ENCODE data around the gene LRRTM4.

The LRRTM4 gene

DNA sequence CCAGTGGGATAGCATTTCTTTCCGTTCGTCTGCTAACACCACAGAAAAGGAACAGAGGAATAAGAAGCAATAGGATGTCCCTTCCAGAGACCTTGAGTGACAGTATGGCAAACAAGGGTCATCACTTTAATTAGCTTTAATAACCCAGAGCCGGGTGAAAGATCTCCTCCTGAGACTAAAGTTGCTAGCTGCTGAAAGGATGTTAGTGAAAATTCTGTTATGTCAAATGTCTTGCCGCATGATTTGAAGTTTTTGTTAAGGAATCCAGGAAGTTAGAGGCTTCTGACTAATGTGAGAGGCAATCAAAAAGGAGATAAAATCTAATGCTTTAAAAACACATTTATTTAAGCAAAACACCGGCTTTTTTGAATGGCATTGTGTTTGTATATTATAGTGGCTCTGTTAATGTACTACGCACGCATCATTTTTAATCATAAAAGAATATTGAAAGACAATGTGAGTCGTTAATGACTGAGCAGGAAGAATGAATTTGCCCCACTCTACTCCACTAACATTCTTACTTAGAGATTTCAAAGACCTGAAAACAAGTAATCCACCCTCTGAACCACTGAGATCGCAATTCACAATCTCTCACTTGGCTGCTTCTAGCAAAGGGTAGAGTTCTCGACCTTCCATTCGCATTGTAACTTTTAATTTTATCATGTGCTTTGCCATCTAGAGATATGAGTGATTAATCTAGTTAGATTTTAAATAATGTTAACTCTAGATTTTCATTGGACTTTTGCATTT, 536.6 kb downstream of the LRRTM4 start:
- Histone ChIP-seq H3K36me3 (ENCODE audit: control insufficient read depth in 1 of 2, insufficient read depth in 2 of 2, low read length in 2 of 2) (no peaks in the 10 kb centered on the region), H3K4me3 (ENCODE audit: low read depth in 1 of 2, low read length in 2 of 2) (no peak overlapping the region), H3K27me3 (ENCODE audit: low read depth, low read length) (no peaks in the 10 kb centered on the region), H3K27ac (ENCODE audit: low read length) (no peak overlapping the region), H3K4me1 (ENCODE audit: control insufficient read depth in 1 of 2, insufficient read depth in 2 of 2, low read length in 2 of 2) (no peaks in the 10 kb centered on the region), H3K9me3 (ENCODE audit: control insufficient read depth in 1 of 2, low read length in 2 of 2) (no peaks in the 10 kb centered on the region)

GRCh38 chr2:76984359-76984758, 537.8 kb downstream of the LRRTM4 start:
- no peak overlapping the region for H3K4me3 ChIP-seq (ENCODE audit: low read depth in 1 of 2, low read length in 2 of 2)
- H3K27me3 ChIP-seq (ENCODE audit: low read depth, low read length): no peaks in the 10 kb centered on the region
- H3K4me1 ChIP-seq (ENCODE audit: control insufficient read depth in 1 of 2, insufficient read depth in 2 of 2, low read length in 2 of 2): no peaks in the 10 kb centered on the region
- no peaks in the 10 kb centered on the region for H3K36me3 ChIP-seq (ENCODE audit: control insufficient read depth in 1 of 2, insufficient read depth in 2 of 2, low read length in 2 of 2)
- H3K27ac ChIP-seq (ENCODE audit: low read length): no peak overlapping the region
- no peaks in the 10 kb centered on the region for H3K9me3 ChIP-seq (ENCODE audit: control insufficient read depth in 1 of 2, low read length in 2 of 2)

DNA sequence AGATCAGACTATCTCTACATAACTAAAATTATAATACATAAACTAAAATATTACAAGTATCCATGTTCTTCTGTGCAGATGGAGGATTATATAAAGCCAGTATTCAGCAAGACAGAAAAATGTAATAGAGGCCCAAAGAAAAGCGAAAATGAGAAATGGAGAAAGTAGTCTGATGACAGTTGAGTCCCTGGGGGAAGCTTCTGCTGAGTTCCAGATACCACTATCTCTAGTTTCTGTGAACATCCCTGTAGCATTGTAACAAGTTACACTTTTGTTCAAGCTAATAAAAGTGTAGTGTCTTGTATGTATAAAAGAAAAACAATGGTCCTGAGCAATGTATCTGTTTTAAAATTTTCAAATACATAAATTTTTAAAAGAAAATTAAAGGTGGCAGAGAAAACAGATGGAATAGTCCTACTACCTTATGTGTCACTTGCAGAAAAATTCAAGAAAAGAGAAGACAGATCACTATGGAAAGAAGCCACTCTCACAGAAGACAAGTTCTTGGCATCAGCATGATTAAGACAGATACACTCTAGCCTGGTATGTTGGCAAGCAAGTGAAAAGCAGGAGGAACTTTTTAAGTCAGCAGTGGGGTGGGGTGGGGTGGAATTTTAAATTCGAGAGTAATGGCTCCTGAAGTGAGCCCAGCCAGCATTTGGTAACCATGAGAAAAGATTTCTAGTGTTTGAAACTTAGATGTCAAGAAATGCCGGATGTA, 541.9 kb downstream of the LRRTM4 start:
- Histone ChIP-seq H3K4me1 (ENCODE audit: control insufficient read depth in 1 of 2, insufficient read depth in 2 of 2, low read length in 2 of 2) (no peaks in the 10 kb centered on the region), H3K36me3 (ENCODE audit: control insufficient read depth in 1 of 2, insufficient read depth in 2 of 2, low read length in 2 of 2) (no peaks in the 10 kb centered on the region), H3K4me3 (ENCODE audit: low read depth in 1 of 2, low read length in 2 of 2) (no peak overlapping the region), H3K27me3 (ENCODE audit: low read depth, low read length) (no peaks in the 10 kb centered on the region), H3K9me3 (ENCODE audit: control insufficient read depth in 1 of 2, low read length in 2 of 2) (no peaks in the 10 kb centered on the region), H3K27ac (ENCODE audit: low read length) (no peak overlapping the region)

- H3K27me3 ChIP-seq (ENCODE audit: low read depth, low read length): no peaks in the 10 kb centered on the region
- no peaks in the 10 kb centered on the region for H3K36me3 ChIP-seq (ENCODE audit: control insufficient read depth in 1 of 2, insufficient read depth in 2 of 2, low read length in 2 of 2)
- no peak overlapping the region for H3K27ac ChIP-seq (ENCODE audit: low read length)
- H3K9me3 ChIP-seq (ENCODE audit: control insufficient read depth in 1 of 2, low read length in 2 of 2): no peaks in the 10 kb centered on the region
- H3K4me3 ChIP-seq (ENCODE audit: low read depth in 1 of 2, low read length in 2 of 2): no peak overlapping the region
- H3K4me1 ChIP-seq (ENCODE audit: control insufficient read depth in 1 of 2, insufficient read depth in 2 of 2, low read length in 2 of 2): no peaks in the 10 kb centered on the region
Measured at GRCh38 chr2:76977846-76978727, 544.1 kb downstream of the LRRTM4 start.

DNA sequence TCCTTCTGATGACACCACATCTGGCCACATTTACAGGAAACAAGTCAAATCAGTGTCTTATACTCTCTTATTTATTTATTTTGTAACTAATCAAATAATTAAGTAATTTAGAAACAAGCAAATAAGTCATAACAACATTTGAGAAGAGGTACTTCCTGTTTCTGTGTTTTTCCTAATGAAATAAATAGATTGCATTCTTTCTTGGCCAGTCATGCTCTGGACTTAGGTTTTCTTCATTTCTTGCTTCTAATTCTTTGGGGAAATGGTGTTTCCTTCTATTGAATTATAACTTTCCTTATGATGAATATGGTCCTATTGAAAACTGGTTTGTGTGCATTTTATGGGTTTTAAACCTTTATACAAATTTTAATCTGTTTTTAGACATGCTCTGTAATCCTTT, 546.4 kb downstream of the LRRTM4 start:
- no peak overlapping the region for H3K27ac ChIP-seq (ENCODE audit: low read length)
- no peaks in the 10 kb centered on the region for H3K36me3 ChIP-seq (ENCODE audit: control insufficient read depth in 1 of 2, insufficient read depth in 2 of 2, low read length in 2 of 2)
- H3K4me1 ChIP-seq (ENCODE audit: control insufficient read depth in 1 of 2, insufficient read depth in 2 of 2, low read length in 2 of 2): no peaks in the 10 kb centered on the region
- no peaks in the 10 kb centered on the region for H3K27me3 ChIP-seq (ENCODE audit: low read depth, low read length)
- H3K4me3 ChIP-seq (ENCODE audit: low read depth in 1 of 2, low read length in 2 of 2): no peak overlapping the region
- no peaks in the 10 kb centered on the region for H3K9me3 ChIP-seq (ENCODE audit: control insufficient read depth in 1 of 2, low read length in 2 of 2)

DNA sequence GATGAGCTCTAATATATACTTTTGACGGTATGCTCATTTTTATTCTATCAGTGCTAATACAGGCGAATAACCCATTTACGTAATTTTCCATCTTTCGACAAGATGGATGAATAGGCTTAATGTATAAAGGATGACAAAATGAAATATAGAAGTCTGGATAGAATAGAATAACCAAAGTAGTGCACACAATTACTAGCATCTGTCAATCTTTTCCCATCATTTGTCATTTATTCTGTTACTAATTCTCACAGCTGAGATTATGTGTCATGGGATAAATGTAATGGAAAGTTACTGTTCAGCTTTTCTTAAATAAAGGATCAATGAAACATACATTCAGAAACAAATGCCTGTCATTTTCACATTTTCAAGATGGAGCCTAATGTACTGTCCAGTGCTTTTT, 548.6 kb downstream of the LRRTM4 start:
- H3K9me3 ChIP-seq (ENCODE audit: control insufficient read depth in 1 of 2, low read length in 2 of 2): no peaks in the 10 kb centered on the region
- no peaks in the 10 kb centered on the region for H3K27me3 ChIP-seq (ENCODE audit: low read depth, low read length)
- H3K4me1 ChIP-seq (ENCODE audit: control insufficient read depth in 1 of 2, insufficient read depth in 2 of 2, low read length in 2 of 2): no peaks in the 10 kb centered on the region
- no peak overlapping the region for H3K4me3 ChIP-seq (ENCODE audit: low read depth in 1 of 2, low read length in 2 of 2)
- H3K36me3 ChIP-seq (ENCODE audit: control insufficient read depth in 1 of 2, insufficient read depth in 2 of 2, low read length in 2 of 2): no peaks in the 10 kb centered on the region
- no peak overlapping the region for H3K27ac ChIP-seq (ENCODE audit: low read length)

DNA sequence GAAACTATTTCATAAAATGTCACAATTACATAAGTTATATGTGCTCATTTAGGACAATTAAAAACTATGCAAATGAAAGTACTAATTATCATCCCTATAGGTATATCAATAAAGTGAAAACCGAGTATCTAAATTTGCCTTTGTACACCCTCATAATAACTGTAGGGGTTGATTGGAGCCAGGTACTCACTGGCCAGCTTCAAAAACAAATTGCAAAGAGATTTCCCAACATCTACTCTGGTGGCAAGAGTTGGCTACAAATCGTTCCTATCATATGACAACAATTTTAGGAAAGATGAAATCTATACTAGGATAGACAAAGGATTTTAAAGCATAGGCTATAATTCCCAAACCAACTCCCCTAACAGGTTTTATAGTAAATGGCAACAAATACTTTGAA, 556.4 kb downstream of the LRRTM4 start:
- Histone ChIP-seq H3K4me3 (ENCODE audit: low read depth in 1 of 2, low read length in 2 of 2) (no peak overlapping the region), H3K27ac (ENCODE audit: low read length) (no peak overlapping the region), H3K27me3 (ENCODE audit: low read depth, low read length) (no peaks in the 10 kb centered on the region), H3K4me1 (ENCODE audit: control insufficient read depth in 1 of 2, insufficient read depth in 2 of 2, low read length in 2 of 2) (no peaks in the 10 kb centered on the region), H3K9me3 (ENCODE audit: control insufficient read depth in 1 of 2, low read length in 2 of 2) (no peaks in the 10 kb centered on the region), H3K36me3 (ENCODE audit: control insufficient read depth in 1 of 2, insufficient read depth in 2 of 2, low read length in 2 of 2) (no peaks in the 10 kb centered on the region)

GRCh38 chr2:76958749-76959148, 563.4 kb downstream of the LRRTM4 start:
- H3K9me3 ChIP-seq (ENCODE audit: control insufficient read depth in 1 of 2, low read length in 2 of 2): no peaks in the 10 kb centered on the region
- H3K4me1 ChIP-seq (ENCODE audit: control insufficient read depth in 1 of 2, insufficient read depth in 2 of 2, low read length in 2 of 2): no peaks in the 10 kb centered on the region
- no peaks in the 10 kb centered on the region for H3K36me3 ChIP-seq (ENCODE audit: control insufficient read depth in 1 of 2, insufficient read depth in 2 of 2, low read length in 2 of 2)
- H3K27me3 ChIP-seq (ENCODE audit: low read depth, low read length): no peaks in the 10 kb centered on the region
- no peak overlapping the region for H3K4me3 ChIP-seq (ENCODE audit: low read depth in 1 of 2, low read length in 2 of 2)
- no peak overlapping the region for H3K27ac ChIP-seq (ENCODE audit: low read length)

DNA sequence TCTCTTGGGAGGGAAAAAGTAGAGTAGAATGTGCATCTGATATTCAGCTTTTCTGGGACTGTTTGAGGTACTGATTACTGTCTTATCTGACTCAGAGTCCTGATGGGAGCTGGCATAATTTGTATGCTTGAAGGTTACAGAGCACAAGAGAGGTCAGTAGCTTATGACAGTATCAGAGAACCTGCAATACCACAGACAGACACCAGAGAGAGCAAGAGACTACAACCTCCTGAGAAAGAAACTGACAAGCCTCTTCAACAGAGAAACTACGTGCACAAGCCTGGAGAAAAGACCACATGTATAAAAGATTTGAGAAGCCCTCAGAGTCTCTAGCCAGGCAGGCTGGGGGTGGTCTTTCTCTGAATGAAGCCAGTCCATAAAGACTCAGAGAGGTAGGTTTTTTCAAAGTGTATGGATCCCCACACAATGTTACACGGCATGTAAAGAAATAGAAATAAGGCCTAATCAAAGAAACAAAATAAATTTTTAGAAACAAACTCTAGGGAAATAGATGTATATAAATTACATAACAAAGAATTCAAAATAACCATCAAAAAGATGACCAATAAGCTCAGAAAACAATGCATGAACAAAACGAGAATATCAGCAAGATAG, 568.3 kb downstream of the LRRTM4 start:
- Histone ChIP-seq H3K27me3 (ENCODE audit: low read depth, low read length) (no peaks in the 10 kb centered on the region), H3K36me3 (ENCODE audit: control insufficient read depth in 1 of 2, insufficient read depth in 2 of 2, low read length in 2 of 2) (no peaks in the 10 kb centered on the region), H3K27ac (ENCODE audit: low read length) (no peak overlapping the region), H3K4me3 (ENCODE audit: low read depth in 1 of 2, low read length in 2 of 2) (no peak overlapping the region), H3K4me1 (ENCODE audit: control insufficient read depth in 1 of 2, insufficient read depth in 2 of 2, low read length in 2 of 2) (no peaks in the 10 kb centered on the region), H3K9me3 (ENCODE audit: control insufficient read depth in 1 of 2, low read length in 2 of 2) (no peaks in the 10 kb centered on the region)

DNA sequence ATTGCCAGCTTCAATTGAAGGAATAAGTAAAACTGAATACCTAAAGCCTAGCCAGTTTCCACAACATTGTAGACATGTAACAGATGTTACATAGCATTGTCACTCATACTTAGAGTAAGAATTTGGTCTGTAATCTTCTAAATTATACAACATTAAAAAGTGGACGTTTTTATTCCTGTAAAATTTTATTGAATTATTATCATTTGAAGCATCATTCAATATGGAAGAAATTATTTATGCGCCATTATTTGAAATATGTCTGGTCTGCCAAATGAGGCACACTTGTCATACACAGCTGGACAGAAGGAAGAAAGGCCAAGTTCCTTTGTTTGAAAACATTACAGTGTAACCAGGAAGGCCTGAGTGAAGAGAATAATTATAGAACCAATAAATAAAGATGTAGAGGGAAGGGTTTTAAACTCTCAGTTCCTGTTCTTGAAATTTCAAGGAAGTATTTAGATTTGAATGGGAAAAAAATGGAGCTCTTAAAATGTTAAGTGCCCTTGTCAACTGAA, 575.5 kb downstream of the LRRTM4 start:
- Histone ChIP-seq H3K27ac (ENCODE audit: low read length) (no peak overlapping the region), H3K4me3 (ENCODE audit: low read depth in 1 of 2, low read length in 2 of 2) (no peak overlapping the region), H3K36me3 (ENCODE audit: control insufficient read depth in 1 of 2, insufficient read depth in 2 of 2, low read length in 2 of 2) (no peaks in the 10 kb centered on the region), H3K9me3 (ENCODE audit: control insufficient read depth in 1 of 2, low read length in 2 of 2) (no peaks in the 10 kb centered on the region), H3K27me3 (ENCODE audit: low read depth, low read length) (no peaks in the 10 kb centered on the region), H3K4me1 (ENCODE audit: control insufficient read depth in 1 of 2, insufficient read depth in 2 of 2, low read length in 2 of 2) (no peaks in the 10 kb centered on the region)

DNA sequence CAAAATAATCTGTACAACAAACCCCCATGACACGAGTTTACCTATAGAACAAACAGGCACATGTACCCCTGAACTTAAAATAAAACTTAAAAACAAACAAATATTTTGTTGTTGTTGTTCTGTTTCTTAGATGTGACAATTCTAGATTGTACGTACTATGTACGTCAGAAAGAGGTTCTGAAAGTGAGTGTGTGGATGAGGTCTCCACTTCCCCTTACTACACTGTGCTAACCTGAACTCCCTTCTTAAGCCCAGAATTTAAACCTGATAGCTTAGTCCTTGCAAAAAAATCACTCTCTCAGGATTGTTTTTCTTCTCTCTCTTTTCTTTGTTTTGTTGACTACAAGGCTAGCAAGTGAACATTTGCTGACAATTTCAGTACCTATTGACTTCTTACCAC, 581.6 kb downstream of the LRRTM4 start:
- Histone ChIP-seq H3K4me3 (ENCODE audit: low read depth in 1 of 2, low read length in 2 of 2) (no peak overlapping the region), H3K36me3 (ENCODE audit: control insufficient read depth in 1 of 2, insufficient read depth in 2 of 2, low read length in 2 of 2) (no peaks in the 10 kb centered on the region), H3K4me1 (ENCODE audit: control insufficient read depth in 1 of 2, insufficient read depth in 2 of 2, low read length in 2 of 2) (no peaks in the 10 kb centered on the region), H3K27me3 (ENCODE audit: low read depth, low read length) (no peaks in the 10 kb centered on the region), H3K9me3 (ENCODE audit: control insufficient read depth in 1 of 2, low read length in 2 of 2) (no peaks in the 10 kb centered on the region), H3K27ac (ENCODE audit: low read length) (no peak overlapping the region)
